Chondrocyte (in vitro differentiated cells): ENCODE results near the gene PLEKHA5. TPM values are rescaled to one million over a fixed set of nuclear protein-coding genes. Genes with fewer than 3 reads are reported as not detected.

Experiments used
- DNase-seq: peaks from one replicate; pipeline ENCODE4 v3.0.0; 2021; ENCODE audit warnings: mixed read lengths, low spot score
- H3K27ac Mint-ChIP-seq: one replicate; pipeline ENCODE4 v1.8.0; 2021; ENCODE audit warnings: mild to moderate bottlenecking, moderate library complexity, mixed read lengths; ENCODE audit not compliant: unreplicated experiment
- H3K27me3 Mint-ChIP-seq: 2 replicates; pipeline ENCODE4 v1.8.0; 2021; ENCODE audit warnings: low read depth, mixed read lengths
- H3K36me3 Mint-ChIP-seq: 2 replicates; pipeline ENCODE4 v1.8.0; 2021; ENCODE audit warnings: low read depth, mixed read lengths
- H3K4me1 Mint-ChIP-seq: 2 replicates; pipeline ENCODE4 v1.8.0; 2021; ENCODE audit warnings: low read depth, mild to moderate bottlenecking, mixed read lengths
- H3K4me3 Mint-ChIP-seq: one replicate; pipeline ENCODE4 v1.8.0; 2021; ENCODE audit warnings: mild to moderate bottlenecking, moderate library complexity, mixed read lengths; ENCODE audit not compliant: unreplicated experiment
- H3K9me3 Mint-ChIP-seq: 2 replicates; pipeline ENCODE4 v1.8.0; 2021; ENCODE audit warnings: low read depth, mixed read lengths
- CTCF ChIP-seq: fragments of 200-600 bp; sonication (generic); IDR thresholded peaks from 2 replicates; pipeline ENCODE4 v1.5.0; 2021; ENCODE audit warnings: antibody characterized with exemption, mild to moderate bottlenecking, moderate library complexity
- total RNA-seq: library from RNA; stranded (reverse); gene quantifications from 3 replicates; pipeline ENCODE4 v1.2.1, GENCODE V29; 2021

The PLEKHA5 gene
- total RNA-seq, 1 donor from 2014 or later, result 8.9 TPM

GRCh38 chr12:19194963-19195362, 65.4 kb downstream of the PLEKHA5 start:
- Mint-ChIP-seq H3K9me3 (no peaks in the 10 kb centered on the region), H3K27ac (no peak overlapping the region), H3K4me3 (no peak overlapping the region), H3K4me1 (peaks cover 21% of the 10 kb centered on the region), H3K36me3 (no peaks in the 10 kb centered on the region), H3K27me3 (no peaks in the 10 kb centered on the region)
- no peak for TF ChIP-seq CTCF
- no peak for DNase-seq

- no peak overlapping the region for H3K27ac Mint-ChIP-seq
- H3K4me3 Mint-ChIP-seq, result no peak overlapping the region
- no peaks in the 10 kb centered on the region for H3K27me3 Mint-ChIP-seq
- peaks cover 8% of the 10 kb centered on the region for H3K4me1 Mint-ChIP-seq
- H3K9me3 Mint-ChIP-seq, result no peaks in the 10 kb centered on the region
- no peak for DNase-seq
- no peaks in the 10 kb centered on the region for H3K36me3 Mint-ChIP-seq
- TF ChIP-seq CTCF, result no peak
Measured at GRCh38 chr12:19196959-19197630, 67.6 kb downstream of the PLEKHA5 start.

GRCh38 chr12:19198272-19198671, 68.7 kb downstream of the PLEKHA5 start:
- Mint-ChIP-seq H3K27me3 (no peaks in the 10 kb centered on the region), H3K36me3 (no peaks in the 10 kb centered on the region), H3K4me1 (peaks cover 8% of the 10 kb centered on the region), H3K9me3 (no peaks in the 10 kb centered on the region), H3K27ac (no peak overlapping the region), H3K4me3 (no peak overlapping the region)
- no peak for TF ChIP-seq CTCF
- no peak for DNase-seq

- TF ChIP-seq CTCF, result no peak
- Mint-ChIP-seq H3K27me3 (no peaks in the 10 kb centered on the region), H3K4me1 (peaks cover 8% of the 10 kb centered on the region), H3K36me3 (no peaks in the 10 kb centered on the region), H3K27ac (no peak overlapping the region), H3K4me3 (no peak overlapping the region), H3K9me3 (no peaks in the 10 kb centered on the region)
- no peak for DNase-seq
Measured at GRCh38 chr12:19199332-19199731, 69.8 kb downstream of the PLEKHA5 start.

- Mint-ChIP-seq H3K9me3 (no peaks in the 10 kb centered on the region), H3K4me1 (peaks cover 10% of the 10 kb centered on the region), H3K36me3 (no peaks in the 10 kb centered on the region), H3K4me3 (no peak overlapping the region), H3K27me3 (no peaks in the 10 kb centered on the region), H3K27ac (no peak overlapping the region)
- TF ChIP-seq CTCF, result no peak
- DNase-seq, result no peak
Measured at GRCh38 chr12:19200261-19200660, 70.7 kb downstream of the PLEKHA5 start.
